NCI-H187 (cell line): Measurements from ENCODE around the gene ACER3.
"Not testable (repeated sequence)": the region's sequence is repeated elsewhere in the genome, so short reads cannot be mapped to it uniquely, and the experiment has no call there.

ENCODE experiments used
- DNase-seq, 2 experiments: peaks; one replicate each; lab custom pipeline; 2025; lab: John Stamatoyannopoulos, UW

Gene ACER3

DNA sequence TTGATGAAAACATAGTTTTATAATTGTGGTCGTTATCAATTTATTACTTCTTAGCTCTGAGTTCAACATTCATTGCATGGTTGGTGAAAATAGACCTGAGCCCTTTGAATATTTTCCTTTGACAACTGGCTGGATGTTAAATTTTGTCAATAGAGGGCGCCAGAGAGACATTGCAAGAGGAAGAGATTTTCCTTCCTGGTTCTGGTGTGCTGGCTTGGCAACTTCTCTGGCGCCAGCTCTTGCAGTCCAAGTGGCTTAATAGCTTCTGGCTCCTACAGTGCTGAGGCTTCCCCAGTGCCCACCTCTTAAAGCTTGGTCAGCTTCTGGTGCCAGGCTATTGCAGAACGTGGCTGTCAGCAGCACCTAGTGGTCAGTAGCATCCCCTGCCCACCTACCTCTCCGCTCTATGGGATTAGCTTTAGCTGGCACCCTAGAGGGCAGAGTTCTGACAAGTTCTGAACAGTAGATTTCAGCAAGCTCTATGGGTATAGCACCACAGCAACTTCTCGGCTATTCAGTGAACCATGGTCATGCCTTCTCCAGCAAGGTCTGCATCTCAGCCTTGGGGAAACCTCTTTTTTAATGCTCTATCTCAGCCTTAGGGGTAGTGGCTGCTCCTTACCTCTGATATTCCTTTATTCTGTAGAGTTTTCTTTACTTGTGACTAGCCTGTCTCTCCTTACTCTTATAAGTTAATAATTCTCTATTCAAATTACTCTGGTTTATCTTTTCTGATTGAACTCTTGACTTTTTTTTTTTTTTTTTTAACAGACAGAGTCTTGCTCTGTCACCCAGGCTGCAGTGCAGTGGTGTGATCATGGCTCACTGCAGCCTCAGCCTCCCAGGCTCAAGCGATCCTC is 59.4 kb downstream of the ACER3 start:
- peak; percentile 41 to 76 for DNase-seq

DNA sequence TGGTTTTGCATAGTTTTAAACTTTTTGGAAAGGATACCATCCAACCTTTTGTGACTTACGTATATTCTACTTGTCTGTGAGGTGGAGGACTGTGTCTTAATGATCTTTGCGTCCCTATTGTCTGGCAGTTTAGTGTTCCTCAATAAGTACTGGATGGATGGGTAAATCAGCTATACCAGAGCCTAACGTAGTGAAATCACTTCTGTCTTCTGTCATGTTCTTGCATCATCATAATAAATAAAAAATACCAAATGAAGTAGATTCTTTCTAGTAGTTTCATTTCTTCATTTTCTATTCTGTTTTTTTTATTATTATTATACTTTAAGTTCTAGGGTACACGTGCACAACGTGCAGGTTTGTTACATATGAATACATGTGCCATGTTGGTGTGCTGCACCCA is 66.4 kb downstream of the ACER3 start:
- DNase-seq: no peak

DNA sequence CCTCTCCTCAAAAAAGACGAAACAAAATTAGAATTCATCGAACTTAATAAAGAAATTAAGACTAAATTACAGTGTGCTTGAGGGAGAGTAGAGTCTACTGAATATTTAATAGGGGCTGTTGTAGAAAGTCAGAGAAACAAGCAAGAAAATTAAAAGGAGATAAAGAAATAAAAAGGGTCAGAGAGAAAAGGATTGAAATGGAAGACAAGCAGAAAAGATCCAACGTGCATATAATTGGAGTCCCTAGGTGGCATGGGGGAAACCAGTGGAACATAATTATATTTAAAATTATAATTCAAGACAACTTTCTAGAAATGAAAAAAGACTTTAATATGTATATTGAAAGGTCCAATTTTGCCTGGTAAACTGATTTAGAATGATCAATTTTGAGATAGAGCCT is 74.3 kb downstream of the ACER3 start:
- no peak for DNase-seq

DNA sequence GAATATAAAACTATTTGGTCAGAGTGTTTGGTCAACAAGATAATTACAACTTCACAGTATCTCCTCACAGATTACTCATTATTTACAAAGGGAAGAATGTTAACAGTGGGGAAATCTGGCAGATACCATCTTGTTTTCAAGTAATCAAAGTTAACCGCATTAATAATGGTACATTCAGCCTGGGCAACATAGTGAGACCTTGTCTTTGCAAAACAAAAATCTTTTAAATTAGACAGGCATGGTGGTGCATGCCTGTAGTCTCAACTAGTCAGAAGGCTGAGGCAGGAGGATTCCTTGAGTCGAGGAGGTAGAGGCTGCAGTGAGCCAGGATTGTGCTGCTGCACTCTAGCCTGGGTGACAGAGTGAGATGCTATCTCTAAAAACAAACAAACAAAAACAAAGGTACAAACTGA is 78.5 kb downstream of the ACER3 start:
- no peak for DNase-seq

DNA sequence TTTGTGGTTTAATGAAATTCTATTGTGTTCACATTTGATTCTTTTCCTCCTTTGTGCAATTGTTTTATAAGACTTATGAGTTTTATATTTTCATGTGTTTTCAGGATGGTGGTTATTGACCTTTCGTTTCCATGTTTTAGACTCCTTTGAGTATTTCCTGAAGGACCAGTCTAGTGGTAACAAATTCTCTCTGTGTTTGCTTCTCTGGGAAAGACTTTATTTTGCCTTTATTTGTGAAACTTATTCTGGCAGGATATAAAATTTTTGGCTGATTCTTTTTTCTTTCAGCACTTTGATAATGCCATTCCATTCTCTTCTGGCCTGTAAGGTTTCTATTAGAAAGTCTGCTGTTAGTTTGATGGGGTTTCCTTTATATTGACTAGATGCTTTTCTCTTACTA is 83.5 kb downstream of the ACER3 start:
- DNase-seq: no peak

DNA sequence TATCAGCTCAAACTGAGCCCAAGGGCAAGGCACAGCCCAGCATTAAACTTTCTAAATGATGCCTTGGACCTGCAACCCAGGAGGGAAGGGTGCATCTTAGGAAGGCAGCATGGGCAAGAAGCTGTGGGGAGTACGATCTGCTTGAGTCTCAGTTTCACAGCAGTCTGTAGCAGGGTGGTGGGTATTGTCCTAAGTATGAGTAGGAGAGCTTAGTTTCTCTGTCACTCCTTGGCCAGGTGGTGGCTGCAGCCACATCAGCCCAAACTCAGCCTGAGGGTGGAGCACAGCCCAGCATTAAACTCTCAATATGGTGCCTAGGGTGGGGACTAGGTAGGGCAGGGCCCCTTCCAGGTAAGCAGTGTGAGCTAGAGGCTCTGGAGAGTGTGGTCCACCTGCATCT is 85.5 kb downstream of the ACER3 start:
- no peak for DNase-seq

DNA sequence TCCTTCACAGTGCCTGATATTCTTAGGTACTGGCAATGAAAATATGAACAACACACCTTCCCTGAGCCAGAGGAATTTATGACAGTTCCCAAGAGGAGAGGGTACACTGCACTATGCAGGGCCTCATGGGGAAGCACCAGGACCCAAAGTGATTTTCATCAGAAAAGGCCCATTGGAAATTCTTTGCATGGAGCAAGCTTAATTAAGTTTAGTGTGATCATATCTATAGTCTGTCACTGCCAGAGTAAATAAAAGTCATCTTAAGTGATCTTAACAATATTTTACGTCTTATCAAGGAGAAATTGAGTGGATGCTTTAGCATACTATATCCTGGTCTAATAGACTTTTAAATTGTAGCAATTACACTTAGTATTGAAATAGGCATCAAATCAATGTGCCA is 86.5 kb downstream of the ACER3 start:
- DNase-seq: no peak

DNA sequence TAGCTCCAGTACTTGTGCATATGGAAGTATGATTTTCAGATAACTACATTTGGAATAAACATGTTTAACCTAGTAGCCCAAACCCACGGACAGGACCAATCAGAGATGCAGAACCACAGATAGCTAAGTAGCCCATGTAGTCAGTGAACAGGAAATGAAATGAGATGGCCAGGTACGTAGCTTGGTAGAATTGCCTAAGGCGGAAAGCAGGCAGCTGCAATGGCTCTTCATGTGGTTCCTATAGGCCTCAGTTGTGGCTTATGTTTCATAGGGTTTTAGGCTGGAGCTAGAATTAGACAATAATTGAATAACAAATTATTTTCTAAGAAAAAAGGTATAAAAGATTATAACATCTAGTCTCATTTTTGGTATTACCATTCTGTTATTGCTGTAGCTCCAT is 87.1 kb downstream of the ACER3 start:
- no peak for DNase-seq

DNA sequence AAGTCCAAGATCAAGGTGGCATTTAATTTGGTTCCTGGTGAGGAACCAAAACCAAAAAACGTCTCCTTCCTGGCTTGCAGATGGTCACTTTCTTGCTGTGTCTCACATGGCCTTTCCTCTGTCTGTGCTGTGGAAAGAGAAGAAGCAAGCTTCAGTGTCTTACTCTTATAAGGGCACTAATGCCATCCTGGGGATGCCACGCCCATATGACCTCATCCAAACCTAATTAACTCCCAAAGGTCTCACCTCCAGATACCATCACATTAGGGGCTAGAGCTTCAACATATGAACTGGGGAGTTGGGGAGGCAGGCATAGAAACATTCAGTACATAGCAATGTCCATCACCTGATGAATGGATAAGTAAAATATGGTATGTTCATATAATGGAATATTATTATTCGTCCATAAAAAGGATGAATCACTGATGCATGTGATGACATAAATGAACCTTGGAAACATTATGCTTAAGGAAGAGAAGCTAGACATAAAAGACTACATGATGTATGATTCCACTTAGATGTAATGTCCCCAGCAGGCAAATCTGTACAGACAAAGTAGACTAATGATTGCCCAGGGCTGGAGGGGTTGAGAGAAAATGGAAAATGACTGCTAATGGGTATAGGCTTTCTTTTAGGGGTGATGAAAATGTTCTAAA is 94.9 kb downstream of the ACER3 start:
- no peak for DNase-seq

DNA sequence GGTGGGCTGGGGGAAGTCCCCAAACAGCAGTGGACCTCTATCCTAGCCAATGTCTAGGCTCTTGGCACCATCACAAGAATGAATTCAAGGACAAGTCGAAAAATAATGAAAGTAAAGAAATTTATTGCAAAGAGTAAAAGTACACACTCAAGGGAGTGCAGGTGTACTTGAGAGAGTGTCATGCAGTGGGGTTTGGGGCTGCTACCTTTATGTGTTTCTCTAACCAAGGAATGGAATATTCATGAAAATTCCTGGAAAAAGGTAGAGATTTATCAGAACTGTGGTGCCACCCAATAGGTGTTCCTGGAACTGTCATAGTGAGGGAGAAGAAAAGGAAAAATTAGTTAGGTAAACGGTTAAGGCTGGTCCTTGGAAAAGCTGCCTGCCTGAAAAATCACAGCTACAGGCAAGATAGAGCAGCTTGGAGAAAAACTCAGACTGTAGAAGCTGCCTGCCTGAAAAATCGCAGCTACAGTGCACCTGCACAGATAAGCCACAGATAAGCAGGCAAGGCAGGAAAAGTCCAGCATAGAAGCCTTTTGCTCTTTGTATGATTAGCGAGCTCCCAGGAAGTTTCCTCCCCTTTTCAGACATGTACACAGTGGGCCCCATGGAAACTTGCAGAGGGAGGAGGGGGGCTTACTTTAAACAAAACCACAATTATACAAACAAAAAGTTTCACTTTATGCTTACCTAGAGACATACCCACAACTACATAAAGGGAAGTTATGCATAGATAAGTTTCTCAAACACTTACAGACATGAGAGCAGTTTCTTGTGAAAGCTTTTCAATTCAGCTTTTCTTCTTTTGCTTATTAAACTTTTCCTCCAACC is 102.1 kb downstream of the ACER3 start:
- DNase-seq: no peak

DNA sequence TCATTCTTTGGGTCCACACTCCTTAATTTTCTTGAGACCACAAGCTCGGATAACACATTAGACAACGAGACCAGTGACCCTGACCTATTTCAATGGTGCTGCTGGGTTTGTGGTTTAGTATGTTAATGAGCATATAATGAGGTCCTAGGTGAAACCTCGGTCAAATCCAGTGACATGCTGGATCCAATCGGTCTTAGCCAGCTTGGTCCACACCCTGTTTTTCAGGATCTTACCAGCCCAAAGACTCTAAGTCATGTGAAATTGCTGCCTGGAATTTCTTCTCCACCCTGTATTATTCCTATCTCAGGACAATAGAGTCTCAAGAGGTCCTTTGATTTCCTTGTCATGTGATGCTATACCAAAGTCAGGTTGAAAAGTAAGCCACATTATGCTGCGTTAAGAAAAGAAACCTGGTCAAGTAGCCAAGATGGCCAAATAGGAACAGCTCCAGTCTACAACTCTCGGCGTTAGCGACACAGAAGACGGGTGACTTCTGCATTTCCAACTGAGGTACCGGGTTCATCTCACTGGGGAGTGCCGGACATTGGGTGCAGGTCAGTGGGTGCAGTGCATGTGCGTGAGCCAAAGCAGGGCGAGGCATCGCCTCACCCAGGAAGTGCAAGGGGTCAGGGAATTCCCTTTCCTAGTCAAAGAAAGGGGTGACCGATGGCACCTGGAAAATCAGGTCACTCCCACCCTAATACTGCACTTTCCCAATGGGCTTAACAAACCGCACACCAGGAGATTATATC is 102.9 kb downstream of the ACER3 start:
- not testable (repeated sequence) for DNase-seq

DNA sequence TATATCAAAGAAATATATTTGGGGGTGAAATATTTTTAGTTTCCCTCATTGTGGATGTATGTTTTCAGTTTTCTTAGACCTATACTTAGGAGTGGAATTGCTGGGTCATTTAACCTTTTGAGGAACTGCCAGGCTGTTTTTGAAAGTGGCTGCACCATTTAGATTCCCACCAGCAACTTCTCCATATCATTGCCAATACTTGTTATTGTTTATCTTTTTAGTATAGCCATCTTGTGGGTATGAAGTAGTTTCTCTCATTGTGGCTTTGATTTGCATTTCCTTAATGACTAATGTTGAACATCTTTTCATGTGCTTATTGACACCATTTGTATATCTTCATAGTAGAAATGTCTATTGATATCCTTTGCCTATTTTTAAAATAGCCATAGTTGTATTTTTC is 111.3 kb downstream of the ACER3 start:
- no peak for DNase-seq

DNA sequence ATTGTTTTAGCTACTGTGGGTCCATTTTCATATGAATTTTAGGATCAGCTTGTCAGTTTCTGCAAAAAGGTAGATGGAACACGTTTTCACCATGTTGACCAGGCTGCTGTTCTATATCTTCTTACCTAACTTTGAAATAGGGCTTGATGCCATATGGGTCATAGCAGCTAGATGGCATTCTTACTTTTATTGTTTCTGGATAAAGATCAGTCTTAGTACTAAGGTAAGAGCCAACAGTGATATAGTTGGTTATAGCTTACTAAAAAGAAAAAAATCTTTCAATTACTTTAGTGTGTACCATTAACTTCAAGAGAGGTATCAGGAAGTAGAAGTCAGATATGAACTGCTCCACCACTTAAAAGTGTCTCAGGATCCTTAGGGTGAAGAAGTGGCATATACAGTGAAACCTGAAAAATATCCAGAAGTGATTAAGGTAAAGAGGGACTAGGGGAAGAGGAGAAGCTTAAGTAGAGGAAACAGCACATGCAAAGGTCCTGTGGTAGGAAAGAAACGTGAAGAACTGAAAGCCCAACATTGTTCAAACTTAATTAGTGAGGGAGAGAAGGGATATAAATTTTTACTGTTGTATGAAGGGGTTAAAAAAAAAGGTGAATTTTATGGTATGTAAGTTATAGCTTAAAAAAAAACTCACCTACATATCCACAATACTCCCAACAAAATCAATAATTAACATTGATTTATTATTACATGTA is 113.6 kb downstream of the ACER3 start:
- no peak for DNase-seq

DNA sequence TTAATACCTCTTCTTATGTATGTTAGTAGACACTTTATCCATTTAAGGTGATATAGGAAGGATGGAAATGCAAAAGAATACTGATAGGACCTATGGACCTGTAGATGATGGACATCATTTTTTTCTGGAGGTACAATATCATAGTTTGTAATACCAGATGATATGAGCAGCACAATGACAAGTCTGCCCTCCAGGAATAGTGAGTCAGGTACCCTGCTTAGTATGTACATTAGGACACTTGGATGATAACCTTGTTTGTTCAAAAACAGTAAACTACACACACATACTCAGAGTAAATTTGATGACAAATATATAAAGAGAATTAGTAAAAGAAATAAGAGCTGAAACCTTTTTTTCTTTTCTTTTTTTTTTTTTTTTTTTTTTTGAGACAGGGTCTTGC is 114.8 kb downstream of the ACER3 start:
- DNase-seq: no peak

DNA sequence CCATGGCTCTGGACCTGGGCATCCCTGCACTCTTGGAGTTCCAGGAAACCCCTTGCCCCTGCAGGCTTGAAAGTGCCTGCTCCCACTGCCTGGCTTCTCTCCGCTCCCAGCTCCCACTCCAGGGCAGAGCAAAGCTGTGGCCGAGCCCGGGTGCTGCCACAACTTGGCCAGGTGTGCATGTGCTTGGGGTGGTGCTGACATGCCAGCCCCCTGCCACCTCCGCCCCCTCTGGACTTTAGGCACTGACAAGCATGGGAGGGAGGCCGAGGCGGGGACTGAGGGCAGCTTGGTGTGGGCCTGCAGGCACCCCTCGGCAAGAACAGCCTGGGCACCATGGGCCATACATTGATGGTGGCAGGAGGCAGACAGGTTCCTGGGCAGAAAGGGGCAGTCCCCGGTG is 117.1 kb downstream of the ACER3 start:
- DNase-seq: no peak

DNA sequence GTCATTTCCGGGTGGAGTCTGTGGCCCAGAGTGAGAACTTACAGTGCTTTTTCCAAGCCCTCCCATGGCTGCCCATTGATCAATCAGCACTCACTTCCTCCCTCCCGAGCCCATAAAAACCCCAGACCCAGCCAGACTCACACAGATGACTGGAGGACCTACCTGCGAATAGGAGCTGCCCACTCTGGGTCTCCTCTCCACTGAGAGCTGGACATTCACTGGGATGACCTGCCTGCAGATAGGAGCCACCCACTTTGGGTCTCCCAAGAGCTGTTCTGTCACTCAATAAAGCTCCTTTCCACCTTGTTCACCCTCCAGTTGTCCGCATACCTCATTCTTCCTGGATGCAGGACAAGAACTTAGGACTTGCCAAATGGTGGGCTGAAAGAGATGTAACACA is 117.5 kb downstream of the ACER3 start:
- DNase-seq: no peak

DNA sequence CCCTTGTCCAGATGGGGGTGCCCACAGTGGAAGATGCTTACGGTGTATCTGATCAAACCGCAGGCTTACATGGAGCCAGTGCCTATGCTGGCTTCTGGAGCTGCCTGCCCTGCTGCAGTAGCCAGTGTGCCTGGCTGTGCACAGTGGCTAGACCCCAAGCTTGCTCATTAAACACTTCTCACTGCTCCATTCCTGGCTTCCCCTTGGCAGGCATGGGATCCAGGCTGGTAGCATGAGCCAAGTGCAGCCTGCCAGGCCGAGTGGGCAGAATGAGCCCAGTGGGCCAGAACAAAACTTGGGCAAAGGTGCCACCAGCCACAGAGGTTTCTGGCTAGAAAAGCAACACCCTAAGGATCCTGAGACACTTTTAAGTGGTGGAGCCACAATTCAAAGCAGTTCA is 118.1 kb downstream of the ACER3 start:
- DNase-seq: no peak

DNA sequence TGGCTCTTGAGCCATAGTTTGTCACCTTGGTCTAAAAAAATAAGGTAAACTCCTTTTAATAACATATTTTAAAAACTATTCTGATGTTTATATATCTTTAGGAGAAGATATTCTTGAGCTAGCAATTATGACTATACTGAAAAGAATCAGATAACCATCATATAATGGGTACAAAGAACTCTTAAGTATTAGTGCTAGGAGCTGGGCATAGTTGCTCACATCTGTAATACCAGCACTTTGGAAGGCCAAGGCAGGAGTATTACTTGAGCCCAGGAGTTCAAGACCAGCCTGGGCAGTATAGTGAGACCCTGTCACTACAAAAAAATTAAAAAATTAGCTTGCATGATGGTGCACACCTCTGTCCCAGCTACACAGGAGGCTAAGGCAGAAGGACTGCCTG is 119.5 kb downstream of the ACER3 start:
- DNase-seq: no peak

DNA sequence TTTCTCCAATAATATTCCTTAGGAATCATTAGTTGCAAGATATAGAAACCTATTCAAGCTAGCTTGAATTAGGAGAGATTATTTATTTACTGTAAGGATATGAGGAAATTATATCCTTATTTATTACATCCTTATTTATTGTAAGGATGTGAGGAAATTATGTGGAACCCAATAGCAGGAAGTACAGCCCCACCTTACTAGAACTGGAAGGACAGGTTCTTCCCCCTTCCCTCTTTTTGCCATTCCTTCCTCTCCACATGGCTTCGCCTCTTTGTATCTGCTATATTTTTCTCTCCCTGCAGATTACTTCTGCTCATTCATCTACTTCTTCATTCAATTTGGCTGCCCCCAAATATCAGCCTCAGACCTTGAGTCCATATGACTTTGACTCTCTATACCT is 124.0 kb downstream of the ACER3 start:
- no peak for DNase-seq

DNA sequence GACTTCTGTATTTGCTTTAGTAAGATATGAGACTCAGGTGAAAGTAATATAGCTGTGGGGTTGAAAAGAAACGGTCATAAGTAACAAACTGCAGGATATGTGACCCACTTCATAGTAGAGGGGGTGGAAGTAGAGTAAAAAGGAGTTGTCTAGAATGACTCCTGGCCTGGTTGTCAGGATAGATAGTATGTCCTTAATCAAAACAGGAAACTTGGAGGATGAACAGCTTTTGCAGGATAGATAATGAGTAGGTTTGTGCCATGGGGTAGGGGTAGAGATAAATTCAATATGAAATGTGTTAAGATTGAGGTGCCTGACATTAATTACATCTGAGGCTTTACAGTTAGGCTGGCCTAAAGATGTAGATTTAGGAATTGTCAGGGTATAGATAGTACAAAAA is 126.5 kb downstream of the ACER3 start:
- DNase-seq: no peak

DNA sequence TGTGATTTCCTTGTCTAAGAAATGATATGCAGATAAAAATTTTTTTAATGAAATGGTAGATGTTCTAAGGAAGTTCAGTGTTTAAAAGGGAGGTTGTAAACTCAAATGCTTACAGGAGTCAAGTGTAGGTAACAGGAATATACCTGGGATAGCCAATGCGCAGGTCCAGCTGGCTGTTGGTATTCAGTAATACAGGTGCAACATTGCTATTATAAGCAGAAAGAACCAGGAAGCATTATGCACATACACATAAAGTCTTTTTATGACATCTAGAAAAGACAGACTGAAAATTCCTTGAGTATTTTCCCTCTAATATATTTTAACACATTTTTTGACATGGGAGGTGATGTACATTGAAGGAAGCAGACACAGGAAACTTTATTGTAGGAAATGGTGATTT is 129.9 kb downstream of the ACER3 start:
- no peak for DNase-seq
